Neural progenitor cell (in vitro differentiated cells): Measurements from ENCODE around the gene DLEC1.

ENCODE experiments used
- CTCF ChIP-seq: fragments of 200-600 bp; sonication (generic); IDR thresholded peaks from 2 replicates; pipeline ENCODE4 v1.5.1; 2017; ENCODE audit warnings: antibody characterized with exemption, mild to moderate bottlenecking
- EZH2phosphoT487 ChIP-seq: fragments of 200-600 bp; sonication (generic); IDR thresholded peaks from 2 replicates; pipeline ENCODE4 v1.6.1; 2017; ENCODE audit warnings: antibody characterized with exemption

GRCh38 chr3:38051131-38051530 lies 12.1 kb downstream of the DLEC1 start:
- TF ChIP-seq CTCF (no peak), EZH2phosphoT487 (no peak)
